Activated T-cell treated with anti-CD3 and anti-CD28 coated beads for 48 hours (primary cell): ENCODE data around the gene AGPAT2.
"Not testable (repeated sequence)": the region's sequence is repeated elsewhere in the genome, so short reads cannot be mapped to it uniquely, and the experiment has no call there.

Source experiments
- DNase-seq: peaks from one replicate; pipeline ENCODE4 v3.0.0-alpha.2; 2020; ENCODE audit warnings: low read depth

AGPAT2 gene

GRCh38 chr9:136645352-136645902, 41.8 kb downstream of the AGPAT2 start:
- no peak for DNase-seq

DNA sequence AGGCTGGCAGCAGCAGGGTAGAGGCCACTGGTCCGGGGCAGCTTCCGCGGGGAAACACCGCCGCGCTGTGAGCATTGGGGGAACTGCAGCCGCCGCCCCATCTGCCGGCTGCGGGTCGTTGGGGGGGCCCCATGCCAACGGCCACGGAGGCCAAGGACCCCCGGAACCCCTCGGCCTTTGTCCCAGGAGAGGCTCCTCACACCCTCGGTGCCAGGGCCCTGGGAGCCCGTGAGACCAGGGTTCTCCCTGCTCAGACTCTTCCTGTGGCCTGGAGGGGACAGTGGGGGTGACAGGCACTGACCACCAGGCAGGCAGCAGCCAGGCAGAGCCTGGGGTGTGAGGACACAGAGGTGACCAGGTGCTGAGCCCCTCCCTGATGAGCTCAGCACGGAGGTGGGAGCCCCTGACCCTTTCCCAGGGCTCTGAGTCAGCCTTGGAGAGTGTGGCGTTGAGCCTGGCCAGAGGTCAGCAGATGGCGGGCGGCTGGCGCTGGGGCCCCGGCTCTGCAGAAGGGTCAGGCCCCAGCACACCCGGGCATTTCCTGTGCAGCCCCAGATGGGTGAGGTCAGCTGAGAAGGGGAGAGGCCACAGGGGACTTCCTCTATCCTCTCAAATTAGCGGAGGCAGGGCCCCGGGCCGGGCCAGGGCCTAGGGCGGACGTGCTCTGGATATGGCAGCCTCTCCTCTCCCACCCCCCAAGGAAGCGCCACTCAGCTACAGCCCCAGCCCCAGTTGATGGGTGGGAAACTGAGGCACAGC, 42.5 kb downstream of the AGPAT2 start:
- DNase-seq: peak; percentile 78

DNA sequence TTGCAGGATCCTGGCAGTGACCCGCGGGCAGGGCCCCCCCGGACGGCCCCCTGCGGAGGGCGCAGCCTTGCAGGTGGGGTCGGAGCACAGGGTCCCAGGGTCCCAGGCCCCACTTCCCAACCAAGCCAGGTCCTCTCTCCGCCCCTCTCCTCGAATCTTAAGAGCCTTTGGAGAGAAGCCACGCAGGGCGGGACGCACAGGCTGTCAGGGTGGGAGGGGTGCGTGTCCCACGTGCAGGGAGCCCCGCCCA, 43.0 kb downstream of the AGPAT2 start:
- DNase-seq: no peak

GRCh38 chr9:136643596-136644342, 43.5 kb downstream of the AGPAT2 start:
- no peak for DNase-seq

- no peak for DNase-seq
Observed at GRCh38 chr9:136642439-136642921, 44.8 kb downstream of the AGPAT2 start.

DNA sequence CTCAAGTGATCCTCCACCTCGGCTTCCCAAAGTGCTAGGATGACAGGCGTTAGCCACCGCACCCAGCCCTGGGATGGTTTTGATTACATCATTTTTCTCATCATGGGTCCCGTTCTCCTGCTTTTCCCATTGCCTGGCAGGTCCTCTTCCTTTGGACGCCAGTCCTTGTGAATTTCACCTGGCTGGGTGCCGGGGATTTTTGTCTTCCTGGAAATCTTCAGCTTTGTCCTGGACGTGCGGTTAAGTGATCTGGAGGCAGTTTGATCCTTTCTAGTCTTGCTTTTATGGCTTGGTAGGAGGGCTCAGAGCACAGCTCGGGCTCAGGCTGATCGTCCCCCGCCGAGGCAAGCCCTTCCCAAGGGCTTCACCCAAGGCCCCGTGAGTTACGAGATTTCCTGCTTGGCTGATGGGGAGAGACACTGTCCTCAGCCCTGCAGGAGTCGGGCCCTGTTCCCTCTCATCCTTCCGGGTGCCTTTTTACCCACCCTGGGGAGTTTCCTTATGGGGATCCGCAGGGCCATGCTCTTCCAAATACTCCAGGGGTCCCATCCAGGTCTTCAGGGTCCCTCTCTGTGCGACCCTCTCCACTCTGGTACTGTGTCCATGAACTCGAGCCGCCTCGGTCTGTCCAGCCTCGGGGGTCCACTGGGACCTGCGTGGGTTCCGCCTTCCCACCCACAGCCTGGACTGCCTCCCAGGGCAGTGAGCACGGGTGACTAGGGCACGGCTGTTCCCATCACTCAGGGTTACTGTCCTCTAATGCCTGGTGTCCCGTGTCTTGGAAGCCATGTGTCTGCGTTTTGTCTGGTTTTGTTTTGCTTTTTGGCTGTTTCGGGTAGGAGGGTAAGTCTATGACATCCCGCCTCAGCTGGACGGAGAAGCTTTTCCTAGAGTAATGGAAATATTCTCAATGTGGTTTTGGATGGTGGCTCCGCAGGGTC, 46.8 kb downstream of the AGPAT2 start:
- no peak for DNase-seq

- no peak for DNase-seq
Observed at GRCh38 chr9:136634904-136635303, 52.4 kb downstream of the AGPAT2 start.

DNA sequence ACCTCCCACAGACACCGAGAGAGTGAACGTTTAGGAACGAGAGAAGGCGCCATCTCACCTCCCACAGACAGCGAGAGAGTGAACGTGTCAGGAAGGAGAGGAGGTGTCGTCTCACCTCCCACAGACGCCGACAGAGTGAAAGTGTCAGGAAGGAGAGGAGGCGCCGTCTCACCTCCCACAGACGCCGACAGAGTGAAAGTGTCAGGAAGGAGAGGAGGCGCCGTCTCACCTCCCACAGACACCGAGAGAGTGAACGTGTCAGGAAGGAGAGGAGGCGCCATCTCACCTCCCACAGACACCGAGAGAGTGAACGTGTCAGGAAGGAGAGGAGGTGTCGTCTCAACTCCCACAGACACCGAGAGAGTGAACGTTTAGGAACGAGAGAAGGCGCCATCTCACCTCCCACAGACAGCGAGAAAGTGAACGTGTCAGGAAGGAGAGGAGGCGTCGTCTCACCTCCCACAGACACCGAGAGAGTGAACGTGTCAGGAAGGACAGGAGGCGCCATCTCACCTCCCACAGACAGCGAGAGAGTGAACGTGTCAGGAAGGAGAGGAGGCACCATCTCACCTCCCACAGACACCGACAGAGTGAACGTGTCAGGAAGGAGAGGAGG, 54.7 kb downstream of the AGPAT2 start:
- not testable (repeated sequence) for DNase-seq

- DNase-seq: not testable (repeated sequence)
Observed at GRCh38 chr9:136632072-136632471, 55.2 kb downstream of the AGPAT2 start.

DNA sequence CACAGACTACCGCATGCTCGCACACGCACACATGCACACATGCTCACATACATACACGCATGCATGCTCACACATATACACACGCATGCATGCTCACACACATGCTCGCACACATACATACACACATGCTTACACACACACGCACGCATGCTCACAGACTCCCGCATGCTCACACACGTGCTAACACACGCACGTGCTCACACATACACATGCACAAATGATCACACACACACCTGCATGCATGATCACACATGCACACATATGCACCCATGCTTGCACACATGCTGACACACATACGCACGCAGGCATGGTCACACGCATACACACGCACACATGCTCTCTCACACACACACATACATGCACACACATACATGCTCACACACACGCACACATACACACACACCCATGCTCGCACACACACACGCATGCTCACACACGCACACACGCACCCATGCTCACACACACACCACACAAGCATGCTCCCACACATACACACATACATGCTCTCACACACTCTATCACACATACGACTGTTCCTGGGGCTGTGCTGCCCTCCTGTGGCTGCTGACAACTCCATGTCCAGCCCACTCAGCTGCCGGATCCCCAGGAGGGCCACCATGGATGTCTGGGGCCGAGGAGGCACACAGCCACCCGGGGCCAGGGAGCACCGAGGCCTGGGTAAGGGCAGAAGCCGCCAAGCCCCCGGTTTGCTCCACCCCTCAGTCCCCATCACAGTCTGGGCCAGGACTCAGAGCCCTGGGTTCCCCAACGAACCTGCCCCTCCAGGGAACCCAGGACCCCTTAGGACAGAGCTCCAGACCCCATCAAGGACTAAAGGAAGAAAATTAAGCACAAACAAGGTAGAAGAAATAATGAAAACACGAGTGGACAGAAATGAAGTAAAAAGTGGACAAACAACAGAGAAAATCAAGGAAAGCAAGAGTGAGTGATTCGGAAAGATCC, 55.9 kb downstream of the AGPAT2 start:
- peak; percentile 64 for DNase-seq

DNA sequence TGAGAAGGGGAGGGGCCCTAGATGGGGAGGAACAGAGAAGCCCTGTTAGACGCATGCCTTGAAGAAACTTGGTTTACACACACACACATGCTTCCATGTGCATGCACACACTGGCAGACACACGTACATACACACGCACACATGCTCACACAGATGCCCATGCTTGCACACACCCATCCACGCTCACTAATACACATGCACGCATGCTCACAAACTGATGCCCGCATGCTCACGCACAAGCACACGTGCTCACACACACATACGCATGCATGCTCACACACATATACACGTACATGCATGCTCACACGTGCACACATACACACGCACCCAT, 56.6 kb downstream of the AGPAT2 start:
- no peak for DNase-seq

GRCh38 chr9:136629879-136630661, 57.2 kb downstream of the AGPAT2 start:
- DNase-seq: peak; percentile 58

DNA sequence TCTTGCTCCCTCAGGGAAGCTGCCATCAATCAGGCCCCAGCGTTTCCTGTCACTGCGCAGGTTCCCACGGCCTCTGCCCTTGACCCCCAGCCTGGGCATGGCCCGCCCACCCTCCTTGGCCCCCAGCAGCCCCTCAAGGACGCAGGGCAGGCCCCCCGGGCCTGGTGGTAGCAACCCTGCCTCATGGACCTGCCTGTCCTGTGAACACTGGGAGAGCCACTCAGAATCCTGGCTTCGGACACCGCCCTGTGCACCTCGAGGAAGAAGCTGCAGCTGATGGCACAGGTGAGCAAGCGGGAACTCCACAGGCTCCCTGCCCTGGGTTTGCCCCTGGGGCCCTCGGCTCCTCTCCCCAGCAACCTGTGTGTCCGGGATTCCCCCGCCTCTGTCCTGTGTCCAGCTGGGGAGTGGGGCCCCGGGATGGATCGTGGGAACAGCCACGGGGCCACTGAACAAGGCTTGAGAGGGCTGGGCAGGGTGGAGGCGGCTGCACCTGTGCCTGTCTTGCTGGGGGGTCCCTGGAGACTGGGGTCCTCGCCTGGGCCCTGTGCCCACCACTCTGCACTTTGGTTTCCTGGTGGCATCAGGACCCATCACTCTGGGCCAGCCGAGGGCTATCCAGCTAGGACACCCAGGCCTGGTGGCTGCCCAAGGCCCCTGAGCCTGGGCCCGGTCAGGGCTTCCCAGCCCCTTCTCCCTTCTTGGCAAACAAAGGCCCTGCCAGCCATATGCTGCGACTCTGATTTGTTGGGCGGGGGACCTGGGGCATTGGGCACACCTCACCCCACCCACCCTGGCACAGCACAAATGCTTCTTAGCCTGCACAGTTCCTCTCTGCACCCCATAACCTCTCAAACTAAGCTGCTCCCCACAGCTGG, 58.0 kb downstream of the AGPAT2 start:
- DNase-seq: no peak

- no peak for DNase-seq
Observed at GRCh38 chr9:136628268-136628667, 59.0 kb downstream of the AGPAT2 start.

GRCh38 chr9:136627703-136628102, 59.6 kb downstream of the AGPAT2 start:
- no peak for DNase-seq

DNA sequence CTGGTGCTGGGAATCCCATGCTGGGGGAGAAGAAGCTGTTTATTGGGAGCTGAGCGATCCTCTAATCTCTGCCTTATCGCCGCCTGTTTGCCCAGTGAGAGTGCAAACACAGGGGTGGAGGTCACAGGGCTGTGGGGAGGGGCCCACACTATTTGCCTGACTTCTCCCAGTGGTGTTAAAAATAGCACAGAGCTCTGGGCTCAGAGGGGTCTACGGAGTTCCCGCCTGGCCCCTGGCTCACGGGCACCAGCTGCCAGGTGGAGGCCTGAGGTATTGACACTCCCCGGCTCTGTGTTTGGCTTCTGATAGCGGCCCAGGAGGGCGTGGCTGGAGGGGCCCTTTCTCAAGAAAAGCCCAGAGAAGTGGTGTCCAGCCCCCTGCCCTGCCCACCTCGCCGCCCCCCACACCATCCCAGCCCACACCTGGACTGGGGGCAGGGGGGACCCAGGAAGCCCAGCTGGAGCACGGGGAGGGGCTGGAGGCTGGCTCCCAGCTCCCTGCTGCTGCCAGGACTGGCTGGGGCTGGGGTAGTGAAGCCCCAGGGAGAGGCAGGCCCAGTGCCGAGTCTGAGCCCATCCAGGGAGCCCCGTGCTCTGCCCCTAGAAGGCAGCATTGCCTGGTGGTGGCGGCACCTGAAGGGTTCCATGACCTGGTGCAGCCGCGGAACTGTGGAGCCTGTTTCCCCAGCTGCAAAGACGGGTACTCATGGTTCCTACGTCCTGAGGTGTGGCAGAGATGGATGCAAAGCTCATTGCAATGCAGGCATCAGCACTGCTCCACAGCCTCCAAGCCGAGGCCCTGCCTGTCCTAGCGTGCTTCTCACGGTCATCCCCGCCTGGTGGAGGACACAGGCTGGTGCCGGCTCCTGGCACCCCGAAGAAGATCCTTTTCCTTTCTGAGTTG, 60.3 kb downstream of the AGPAT2 start:
- no peak for DNase-seq

DNA sequence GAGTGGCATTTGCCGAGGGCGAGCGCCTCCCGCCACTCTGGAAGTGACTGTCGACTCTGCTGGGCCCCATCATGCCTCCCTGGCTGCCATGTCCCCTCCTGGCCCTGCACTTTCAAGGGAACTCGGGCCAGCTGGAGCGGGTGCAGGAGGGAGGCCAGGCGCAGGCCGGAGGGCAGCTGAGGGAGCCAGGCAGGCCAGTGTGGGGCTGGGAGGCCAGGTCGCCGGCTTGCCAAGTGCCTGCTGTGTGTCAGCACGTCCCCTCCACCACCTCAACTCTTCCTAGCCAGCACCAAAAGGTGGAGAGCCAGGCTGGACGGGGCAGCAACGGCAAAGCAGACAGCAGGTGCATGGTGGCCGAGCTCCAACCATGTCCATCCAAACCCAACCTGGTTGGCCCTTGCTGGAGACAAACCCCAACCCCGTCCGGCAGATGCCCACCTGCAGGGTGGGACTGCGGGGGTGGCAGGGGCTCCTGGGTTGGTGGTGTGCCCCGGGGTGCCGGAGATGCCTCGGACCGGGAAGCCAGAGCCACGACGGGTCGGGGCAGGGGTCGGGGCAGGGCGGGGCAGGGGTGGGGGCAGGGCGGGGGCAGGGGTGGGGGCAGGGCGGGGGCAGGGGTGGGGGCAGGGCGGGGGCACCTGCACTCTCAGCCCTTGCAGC, 61.1 kb downstream of the AGPAT2 start:
- DNase-seq: no peak
